M059J (cell line): ENCODE measurements around the gene MCC. TPM values are rescaled to one million over a fixed set of nuclear protein-coding genes. Genes with fewer than 3 reads are reported as not detected.
A peak's percentile ranks its signal among the peaks of the same experiment; 100 is the strongest.

ENCODE experiments used
- DNase-seq: peaks from one replicate; pipeline ENCODE4 v3.0.0-alpha.2; 2012; ENCODE audit warnings: low read depth
- total RNA-seq: library from RNA; depleted of rRNA; stranded (reverse); fragments of >200 nt; shearing (Covaris generic); gene quantifications from 2 replicates; pipeline ENCODE4 v1.2.3, GENCODE V29; 2014

The MCC gene
- total RNA-seq, 1 experiment from 2014 or later = 4.6 TPM

DNA sequence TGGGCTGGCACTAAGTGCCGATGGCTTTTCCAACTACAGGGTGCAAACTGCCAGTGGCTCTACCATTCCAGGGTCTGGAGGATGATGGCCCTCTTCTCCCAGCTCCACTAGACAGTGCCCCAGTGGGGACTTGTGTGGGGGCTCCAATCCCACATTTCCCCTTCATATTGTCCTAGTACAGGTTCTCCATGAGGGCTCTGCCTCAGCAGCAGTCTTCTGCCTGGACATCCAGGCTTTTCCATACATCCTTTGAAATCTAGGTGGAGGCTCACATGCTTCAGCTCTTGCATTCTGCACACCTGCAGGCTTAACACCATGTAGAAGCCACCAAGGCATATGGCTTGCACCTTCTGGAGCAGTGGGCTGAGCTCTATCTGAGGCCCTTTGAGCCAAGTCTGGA is 123.8 kb downstream of the MCC start:
- no peak for DNase-seq

DNA sequence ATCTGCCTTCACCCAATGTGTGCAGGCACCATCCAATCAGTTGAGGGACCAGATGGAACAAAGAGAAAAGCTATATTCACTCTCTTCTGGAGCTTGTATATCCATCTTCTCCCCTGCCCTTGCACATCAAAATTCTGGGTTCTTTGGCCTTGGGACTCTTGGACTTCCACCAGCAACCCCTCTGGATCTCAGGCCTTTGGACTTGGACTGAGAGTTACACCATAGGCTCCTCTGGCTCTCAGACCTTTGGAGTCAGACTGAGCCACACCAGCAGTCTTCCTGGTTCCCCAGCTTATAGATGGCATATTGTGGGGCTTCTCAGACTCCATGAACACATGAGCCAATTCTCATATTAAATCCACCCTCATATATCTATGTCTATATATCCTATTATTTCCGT is 126.6 kb downstream of the MCC start:
- DNase-seq = no peak

DNA sequence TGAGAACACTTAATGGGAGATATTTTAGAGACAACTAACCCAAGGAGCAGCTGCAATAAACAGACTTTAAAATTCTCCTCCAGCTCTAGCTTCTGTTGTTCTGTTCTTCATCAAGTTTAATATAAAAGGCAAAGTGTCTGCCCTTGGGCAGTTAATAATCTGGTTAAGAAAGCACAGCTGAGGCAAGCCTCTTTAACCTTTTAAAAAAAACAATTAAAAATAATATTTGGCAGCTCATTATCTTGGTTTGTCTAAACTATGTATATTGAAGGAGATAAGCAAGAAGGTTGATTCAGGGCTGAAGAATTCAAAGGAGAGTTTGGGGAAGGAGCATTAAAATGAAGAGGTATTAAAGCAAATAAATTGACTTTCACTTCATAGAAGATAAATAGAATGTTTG is 128.8 kb downstream of the MCC start:
- no peak for DNase-seq

DNA sequence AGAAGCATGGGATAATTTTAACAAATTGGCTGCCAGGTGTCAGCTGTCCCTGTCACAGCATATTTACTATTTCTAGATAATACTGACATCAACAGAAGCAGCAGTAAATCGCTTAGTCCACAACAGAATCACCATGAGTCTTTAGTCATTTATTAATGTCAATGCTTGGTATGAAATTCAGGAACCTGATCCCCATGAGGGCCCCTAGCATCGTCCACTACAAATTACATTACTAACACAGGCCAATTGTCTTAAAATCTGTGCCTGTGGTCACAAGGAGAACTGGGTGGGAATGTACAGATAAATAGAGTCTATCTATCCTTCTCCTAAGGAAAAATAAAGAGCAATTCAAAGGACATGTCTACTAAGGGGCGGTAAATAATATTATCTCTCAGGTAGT is 129.6 kb downstream of the MCC start:
- no peak for DNase-seq

DNA sequence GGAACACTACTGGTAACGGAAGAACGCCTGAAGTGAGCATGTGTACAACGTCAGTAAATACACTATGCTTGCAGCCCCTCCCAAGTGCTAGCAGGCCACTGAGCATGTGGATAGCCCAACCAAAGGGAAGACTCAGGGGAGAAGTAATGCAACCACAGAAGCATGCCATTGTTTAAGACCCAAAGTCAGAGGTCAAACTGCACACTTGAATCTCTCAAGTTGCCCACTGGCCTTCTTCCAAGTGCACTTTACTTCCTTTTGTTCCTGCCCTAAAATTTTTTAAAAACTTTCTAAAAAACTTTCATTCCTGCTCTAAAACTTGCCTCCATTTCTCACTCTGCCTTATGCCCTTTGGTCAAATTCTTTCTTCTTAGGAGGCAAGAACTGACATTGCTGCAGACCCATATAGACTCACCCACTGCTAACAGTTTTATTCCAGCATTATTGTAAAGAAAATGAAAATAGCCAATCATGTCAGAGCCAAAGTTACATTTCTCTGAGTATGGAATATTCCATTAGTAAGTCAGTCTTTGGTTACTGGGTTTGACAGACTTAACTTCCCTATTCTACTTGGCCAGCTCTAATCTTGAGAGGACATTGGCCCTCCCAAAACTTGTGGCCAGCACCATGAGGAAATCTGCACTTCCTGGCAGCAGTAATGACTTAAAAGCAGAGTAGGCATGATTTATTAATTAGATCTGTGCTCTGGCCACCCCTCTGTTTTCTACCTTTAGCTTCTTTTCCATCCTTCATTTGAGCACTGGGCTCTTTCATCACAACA is 130.4 kb downstream of the MCC start:
- peak; percentile 11 for DNase-seq

DNA sequence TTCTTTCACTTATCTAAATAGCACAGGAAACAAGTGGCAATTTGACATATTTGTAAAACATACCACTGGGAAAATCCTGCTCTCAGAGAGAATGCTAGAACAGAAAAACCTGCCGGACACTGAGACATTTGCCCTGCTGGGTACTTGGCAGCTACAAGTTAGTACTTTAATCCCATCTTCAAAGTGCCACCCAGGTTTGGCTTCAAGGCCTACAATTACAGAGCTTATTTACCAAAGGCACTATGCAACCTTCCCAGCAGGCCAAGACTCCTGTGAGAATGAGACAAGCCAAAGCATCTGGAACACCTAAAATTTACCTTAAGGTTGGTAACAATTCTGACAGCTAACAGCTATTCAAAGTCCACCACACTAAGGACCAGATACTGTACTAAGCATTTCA is 131.8 kb downstream of the MCC start:
- no peak for DNase-seq

DNA sequence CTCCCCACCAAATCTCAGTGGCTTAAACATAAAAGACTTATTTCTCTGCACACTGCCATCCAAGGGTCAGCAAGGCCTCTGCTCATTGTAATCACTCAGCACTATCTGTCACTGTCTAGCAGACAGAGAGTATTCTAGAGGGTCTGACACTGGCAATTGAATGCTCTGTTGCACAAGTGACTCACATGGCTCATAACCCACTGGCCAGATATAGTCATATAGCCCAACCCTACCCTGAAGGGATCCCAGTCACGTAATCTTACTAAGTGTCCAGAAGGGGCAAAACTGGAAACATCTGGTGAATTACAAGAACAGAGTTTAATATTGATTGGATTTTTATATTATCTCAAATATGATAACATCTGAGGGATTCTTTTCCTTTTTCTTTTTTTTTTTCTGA is 134.2 kb downstream of the MCC start:
- DNase-seq = peak; percentile 35

DNA sequence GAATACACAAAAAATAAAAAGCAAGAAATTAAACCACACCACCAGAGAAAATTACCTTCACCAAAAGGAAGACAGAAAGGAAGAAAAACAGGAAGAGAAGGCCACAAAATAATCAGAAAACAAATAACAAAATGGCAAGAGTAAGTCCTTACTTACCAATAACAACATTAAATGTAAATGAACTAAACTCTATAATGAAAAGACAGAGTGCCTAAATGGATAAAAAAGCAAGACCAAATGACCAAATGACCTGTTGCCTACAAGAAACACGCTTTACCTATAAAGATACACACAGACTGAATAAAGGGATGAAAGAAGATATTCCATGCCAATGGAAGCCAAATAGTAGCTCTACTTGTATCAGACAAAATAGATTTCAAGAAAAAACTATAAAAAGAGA is 140.7 kb downstream of the MCC start:
- DNase-seq = no peak

DNA sequence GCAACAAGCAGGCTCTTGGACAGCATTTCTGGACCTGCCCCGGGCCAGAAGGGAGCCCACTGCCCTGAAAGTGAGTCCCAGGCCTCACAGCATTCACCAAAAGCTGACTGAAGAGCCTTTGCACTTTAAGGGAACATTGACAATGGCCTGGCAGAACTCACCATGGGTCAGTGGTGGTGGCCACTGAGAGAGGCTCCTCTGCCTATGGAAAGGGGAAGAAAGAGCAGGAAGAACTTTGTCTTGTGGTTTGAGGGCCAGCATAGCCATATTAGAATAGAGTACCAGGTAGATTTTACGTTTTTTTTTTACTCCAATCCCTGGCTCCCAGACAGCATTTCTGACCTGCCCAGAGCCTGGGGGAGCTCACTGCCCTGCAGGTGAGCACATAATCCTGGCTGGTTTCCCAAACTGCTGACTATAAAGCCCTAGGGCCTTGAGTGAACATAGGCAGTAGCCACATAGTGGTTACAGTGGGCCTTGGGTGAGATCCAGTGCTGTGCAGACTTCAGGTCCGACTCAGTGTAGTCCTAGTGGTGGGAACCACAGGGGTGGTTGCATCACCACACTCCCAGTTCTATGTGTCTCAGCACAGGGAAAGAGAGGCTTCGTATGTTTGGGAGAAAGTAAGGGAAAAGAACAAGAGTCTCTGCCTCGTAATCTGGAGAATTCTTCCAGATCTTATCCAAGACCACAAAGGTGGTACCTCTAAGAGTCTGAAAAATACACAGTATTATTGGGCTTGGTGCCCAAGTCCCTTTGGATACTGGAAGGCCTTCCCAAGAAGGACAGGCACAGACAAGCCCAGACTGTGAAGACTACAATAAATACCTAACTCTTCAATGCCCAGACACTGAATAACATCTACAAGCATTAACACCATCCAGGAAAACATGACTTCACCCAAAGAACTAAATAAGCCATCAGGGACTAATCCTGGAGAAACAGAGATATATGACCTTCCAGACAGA is 143.0 kb downstream of the MCC start:
- DNase-seq = peak; percentile 70

DNA sequence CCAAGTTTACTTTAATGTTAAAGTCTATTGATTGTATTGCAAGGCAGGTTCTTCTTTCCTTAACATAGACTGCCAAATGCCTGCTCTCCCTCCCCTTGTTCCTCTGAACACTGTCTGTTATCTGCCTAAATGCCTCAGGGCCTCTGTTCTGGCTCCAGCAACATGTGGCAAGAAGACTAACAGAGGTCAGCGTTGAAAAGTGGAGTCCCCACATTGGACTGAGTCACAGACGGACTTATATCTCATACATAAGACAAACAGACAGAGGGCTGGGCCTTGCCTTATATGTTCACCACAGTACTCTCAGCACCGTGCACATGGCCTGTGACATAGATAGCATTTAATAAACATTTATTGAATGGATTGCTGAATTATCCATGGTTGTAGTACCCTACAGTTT is 144.9 kb downstream of the MCC start:
- DNase-seq = peak; percentile 45

DNA sequence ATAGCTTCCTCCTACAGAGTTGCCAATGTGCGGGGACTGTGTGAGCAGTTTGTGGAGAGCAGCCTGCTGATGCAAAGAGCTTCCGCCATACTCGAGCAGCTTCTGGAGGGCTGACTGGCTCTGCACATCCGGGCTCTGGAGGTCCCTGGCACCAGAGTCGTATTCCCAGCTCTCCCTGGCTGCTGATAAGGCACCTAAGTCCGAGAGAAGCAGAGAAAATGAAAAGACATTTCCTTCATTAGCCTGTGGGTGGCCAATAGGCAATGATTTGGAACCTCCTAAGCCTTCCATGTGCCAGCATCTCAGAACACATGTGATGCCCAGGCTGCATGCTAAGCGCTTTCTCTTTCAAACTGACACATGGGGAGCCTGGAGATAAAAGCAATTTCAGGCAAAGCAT is 147.7 kb downstream of the MCC start:
- DNase-seq = peak; percentile 17

DNA sequence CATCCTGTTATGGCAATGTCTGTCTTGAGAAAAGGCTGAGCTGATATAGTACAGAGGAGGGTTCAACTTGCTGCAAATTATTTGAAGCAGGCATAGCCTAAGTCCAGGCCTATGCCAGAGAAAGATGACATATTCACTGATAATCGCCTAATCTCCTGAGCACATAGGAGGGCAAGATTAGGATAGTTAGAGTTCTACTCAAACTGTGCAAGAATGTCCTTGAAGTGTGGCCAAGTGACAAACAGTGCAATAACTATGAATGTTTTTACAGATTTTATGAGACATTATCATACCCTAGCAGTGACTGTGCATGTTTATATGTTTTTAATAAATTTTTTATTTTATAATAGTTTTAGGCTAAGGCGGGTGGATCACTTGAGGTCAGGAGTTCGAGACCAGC is 149.6 kb downstream of the MCC start:
- no peak for DNase-seq

DNA sequence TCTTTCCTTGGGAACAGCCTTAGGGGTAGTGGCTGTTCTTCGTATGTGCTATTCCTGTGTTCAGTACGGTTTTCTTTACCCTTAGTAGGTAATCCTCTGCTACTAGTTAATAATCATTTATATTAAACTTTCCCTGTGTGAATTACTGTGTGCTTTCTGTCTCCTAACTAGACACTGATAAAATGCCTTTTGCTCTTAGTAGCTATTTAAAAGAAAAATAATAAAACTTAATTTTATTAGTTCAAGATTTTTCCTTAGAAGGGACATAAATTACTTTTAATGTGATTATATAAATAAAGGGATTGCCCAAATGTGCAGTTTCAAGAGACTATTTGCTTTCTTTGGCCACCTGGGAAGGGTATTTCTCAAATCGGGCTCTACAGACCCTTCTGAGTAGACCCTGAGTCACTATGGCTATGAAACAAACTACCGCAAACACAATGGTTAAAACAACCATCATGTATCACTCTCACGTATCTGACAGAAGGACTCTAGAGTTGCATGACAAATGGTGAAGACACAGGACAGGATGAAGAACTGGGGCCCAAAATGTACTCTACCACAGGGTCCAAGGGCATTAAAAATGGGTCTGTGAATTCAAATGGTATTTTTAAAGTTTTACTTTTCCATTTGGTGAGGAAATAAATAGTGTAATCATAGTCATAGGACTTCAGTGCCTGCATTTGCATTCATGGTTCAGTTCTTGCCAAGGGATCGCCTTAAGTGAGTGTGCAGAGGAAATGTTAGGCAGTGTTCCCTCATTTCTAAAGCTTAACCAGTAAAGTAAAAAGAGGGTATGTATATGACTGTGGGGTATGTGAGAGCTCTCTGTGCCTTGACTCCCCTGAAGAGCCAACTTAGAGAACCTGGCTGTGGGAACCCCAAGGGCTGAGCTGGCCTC is 150.5 kb downstream of the MCC start:
- DNase-seq = peak; percentile 22

DNA sequence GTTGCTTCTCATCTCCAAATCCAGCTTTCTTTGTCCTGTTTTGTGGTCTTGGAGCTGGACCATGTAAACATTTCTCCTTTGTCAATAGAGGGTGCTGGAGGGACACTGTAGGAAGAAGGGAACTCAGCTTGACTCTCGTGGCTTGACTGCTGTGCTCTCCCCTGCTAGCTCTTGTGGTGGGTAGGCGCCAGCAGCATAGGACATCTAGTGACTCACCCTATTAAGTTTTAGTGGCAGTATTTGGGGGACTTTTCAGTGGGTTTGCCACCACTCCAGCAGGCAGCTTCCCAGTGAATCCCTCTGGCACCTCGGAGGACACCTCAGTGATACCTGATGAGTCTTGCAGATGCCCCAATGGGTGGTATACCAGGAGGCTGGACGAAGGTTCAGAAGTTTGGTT is 151.3 kb downstream of the MCC start:
- peak; percentile 82 for DNase-seq

DNA sequence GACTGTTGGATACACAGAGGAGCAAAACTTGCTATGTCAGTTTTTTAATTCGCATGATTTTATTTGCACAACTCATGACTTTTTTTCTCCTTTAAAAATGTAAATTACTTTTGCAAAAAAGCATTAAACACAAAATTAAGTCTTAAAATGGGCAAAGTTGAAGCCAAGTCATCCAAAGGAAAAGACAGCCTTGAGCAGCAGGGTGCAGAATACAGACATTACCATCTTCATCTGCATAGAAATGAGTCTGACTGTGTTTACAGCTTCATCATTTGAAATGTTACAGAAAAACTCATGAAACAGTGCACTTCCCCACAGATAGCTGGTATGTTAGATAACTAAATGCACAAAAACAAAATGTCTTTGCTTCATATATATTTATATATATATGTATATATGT is 154.8 kb downstream of the MCC start:
- no peak for DNase-seq

DNA sequence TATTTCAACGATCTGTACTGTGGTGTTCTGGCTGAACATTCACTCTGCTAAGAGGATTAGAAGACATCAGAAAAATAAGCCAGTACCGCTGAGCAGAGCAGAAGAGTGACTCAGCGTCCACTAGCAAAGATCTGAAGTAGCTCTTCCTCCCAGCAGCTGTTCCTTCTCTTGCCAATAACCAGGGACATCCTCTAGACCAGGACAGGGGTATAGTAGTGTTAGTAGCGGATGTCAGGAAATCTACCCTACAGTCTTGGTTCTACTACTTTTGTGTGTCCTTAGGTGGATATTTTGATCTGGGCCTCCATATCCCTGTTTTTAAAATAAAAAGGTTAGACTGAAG is 157.1 kb downstream of the MCC start:
- peak; percentile 40 for DNase-seq

DNA sequence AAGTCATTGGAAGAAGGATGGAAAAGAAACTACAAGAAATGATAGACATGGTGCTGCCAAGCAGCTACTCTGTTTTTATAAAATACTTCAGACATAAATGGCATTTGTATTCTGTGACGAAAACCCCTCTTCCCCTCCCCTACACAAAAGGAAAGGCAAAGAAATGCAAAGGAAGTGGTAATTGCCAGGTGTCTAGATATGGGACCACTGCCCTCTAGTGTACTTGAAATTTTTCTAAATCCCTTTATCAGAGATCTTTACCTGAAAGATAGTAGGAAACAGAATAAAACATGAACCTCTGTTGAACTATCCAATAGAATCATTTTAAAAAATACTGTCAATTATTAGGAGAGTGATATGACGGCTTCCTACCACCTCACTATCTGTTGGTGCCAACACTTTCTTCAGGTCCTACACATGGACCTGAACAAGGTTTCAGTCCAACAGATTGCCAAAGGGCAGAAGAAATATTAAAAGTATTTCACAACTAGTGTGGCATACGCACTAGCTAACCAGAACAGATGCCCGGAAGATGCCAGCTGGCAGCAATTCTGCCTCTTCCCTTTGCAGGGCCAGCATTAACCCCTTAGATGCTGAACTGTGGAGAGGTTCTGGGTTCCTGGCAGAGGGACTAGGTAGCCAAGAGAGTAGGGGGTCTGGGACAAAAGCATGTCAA is 157.6 kb downstream of the MCC start:
- DNase-seq = peak; percentile 58

DNA sequence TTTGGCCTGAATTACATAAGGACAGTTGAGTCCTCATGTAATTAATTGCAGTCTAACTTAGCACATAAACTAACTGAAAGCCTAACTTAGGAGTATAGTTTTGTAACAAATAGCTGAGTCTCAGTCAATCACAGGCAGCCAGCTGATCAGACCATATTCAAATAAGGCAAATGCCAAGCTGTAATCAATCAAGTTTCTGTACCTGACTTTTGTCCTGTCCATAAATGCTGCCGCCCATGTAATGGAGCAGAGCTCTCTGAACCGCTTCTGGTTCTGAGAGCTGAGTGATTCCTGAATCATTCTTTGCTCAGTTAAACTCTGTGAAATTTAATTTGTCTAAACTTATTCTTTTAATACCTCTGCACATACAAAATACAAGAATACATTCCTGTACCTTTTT is 158.3 kb downstream of the MCC start:
- no peak for DNase-seq

DNA sequence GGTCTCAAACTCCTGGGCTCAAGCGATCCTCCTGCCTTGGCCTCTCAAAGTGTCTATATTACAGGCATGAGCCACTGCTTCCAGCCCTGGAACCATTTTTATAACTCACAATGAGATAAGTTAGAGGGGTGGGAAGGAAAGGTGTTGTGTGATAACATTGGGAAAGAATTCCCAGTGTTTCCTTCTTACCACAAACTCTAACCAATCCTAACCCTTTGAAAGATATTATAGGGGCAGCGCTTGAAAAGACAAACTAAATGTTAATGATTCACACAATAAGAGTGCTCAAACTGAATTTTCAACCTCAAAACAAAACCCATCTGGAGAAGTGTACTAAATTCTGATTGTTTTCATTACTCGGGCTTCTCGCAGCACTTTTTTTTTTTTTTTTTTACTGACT is 163.2 kb downstream of the MCC start:
- peak; percentile 24 for DNase-seq

DNA sequence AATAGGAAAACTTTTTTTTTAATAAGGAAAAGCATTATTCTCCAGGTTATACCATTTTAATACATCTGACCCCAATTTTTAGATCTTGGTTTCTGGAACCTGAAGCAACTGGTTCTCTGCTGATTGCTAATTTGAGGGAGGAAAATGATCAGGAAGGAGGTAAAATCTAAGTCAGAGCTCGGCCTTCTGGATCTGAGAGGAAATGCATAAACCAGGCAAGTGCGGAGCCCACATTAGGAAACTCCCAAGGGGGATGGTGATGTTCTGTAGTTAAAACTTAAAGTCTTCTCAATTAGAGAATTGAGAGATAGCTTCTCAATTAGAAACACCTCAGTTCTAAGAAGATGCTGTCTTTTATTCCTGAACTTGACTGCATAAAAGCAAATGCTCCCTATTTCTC is 167.0 kb downstream of the MCC start:
- no peak for DNase-seq

DNA sequence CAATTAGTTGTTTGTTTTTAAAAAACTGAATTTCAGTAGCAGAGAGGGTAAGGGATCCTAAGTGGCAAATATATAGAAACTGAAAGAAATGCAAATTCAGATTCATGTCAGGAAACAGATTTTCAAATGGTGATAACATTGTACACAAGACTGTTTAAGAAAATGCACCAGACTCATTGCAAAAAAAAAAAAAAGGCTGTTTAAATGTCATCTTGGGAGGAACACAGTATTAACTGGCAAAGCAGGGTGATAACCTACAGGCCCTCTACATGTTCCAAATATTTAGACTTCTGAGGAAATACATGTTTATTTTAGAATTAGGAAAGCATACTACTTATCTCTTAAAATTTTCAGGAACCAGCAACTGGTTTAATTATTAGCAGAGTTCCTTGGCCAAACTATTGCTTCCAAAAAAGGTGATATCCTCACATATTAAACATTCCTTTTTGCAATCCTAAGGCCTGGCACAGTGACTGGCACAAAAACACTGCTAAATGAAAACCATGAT is 167.9 kb downstream of the MCC start:
- no peak for DNase-seq
